Uterus (tissue), 4 donors: Measurements from ENCODE around the gene IL22. TPM values are rescaled to one million over a fixed set of nuclear protein-coding genes. Genes with fewer than 3 reads are reported as not detected.
A peak's percentile ranks its signal among the peaks of the same experiment; 100 is the strongest.

ENCODE experiments used
- DNase-seq, 2 donors: peaks; one replicate each; pipeline ENCODE4 v3.0.0-alpha.2; 2019 to 2020
- H3K27ac ChIP-seq, 2 donors: fragments of 200-600 bp; sonication (generic); 1 replicate in 1 of 2; 2 replicates in 1 of 2; pipeline ENCODE4 v1.5.1; 2016 to 2018
- H3K27me3 ChIP-seq, 2 donors: fragments of 200-600 bp; sonication (generic); one replicate each; pipeline ENCODE4 v1.5.1; 2018 to 2019; ENCODE audit warnings: control low read depth in 1 of 2
- H3K36me3 ChIP-seq, 2 donors: fragments of 200-600 bp; sonication (generic); one replicate each; pipeline ENCODE4 v1.5.1; 2019; ENCODE audit warnings: control low read depth in 1 of 2
- H3K4me1 ChIP-seq, 2 donors: fragments of 200-600 bp; sonication (generic); one replicate each; pipeline ENCODE4 v1.5.1; 2018 to 2019; ENCODE audit warnings: control low read depth in 1 of 2
- H3K4me3 ChIP-seq, 2 donors: fragments of 200-600 bp; sonication (generic); 1 replicate in 1 of 2; 2 replicates in 1 of 2; pipeline ENCODE4 v1.5.1; 2018 to 2019; ENCODE audit warnings: mild to moderate bottlenecking in 1 of 2
- H3K9me3 ChIP-seq, 2 donors: fragments of 200-600 bp; sonication (generic); one replicate each; pipeline ENCODE4 v1.5.1; 2019; ENCODE audit warnings: control low read depth in 1 of 2
- CTCF ChIP-seq, 4 experiments: fragments of 200-600 bp in 2 of 4; fragments of 450-650 bp in 2 of 4; sonication (generic) in 2 of 4; IDR thresholded peaks; one replicate each; pipeline ENCODE4 v1.5.1; 2016 to 2019; ENCODE audit warnings: antibody characterized with exemption in 4 of 4, mild to moderate bottlenecking in 2 of 4, moderate library complexity in 1 of 4
- POLR2A ChIP-seq, 2 donors: fragments of 450-650 bp; IDR thresholded peaks; one replicate each; pipeline ENCODE4 v1.6.1; 2016; ENCODE audit warnings: antibody characterized with exemption in 2 of 2, mild to moderate bottlenecking in 1 of 2, moderate library complexity in 1 of 2
- intact Hi-C: fragments of 100-400 bp; cut with DNase I; formaldehyde crosslinking; loops from one replicate; pipeline ENCODE4 v1.15.1; 2023; ENCODE audit warnings: low total_unique reads
- total RNA-seq, 4 donors: library from RNA; depleted of rRNA in 3 of 4; stranded (reverse); fragments of >200 nt in 3 of 4; gene quantifications; one replicate each; pipeline versions ENCODE4 v1.1.0 to v1.2.4, GENCODE V29; 2014 to 2023
- donor health status: DM: yes; HTN: yes; CAD: no.

The IL22 gene
- total RNA-seq, 4 donors from 2014 or later, result not detected

- no peaks in the 10 kb centered on the region for H3K4me1 ChIP-seq
- no peaks in the 10 kb centered on the region for H3K36me3 ChIP-seq
- no peak for TF ChIP-seq CTCF (IDR thresholded peaks at IDR 0.05)
- no peak for TF ChIP-seq POLR2A (IDR thresholded peaks at IDR 0.05)
- H3K9me3 ChIP-seq, result no peaks in the 10 kb centered on the region
- DNase-seq, result no peak
- H3K27me3 ChIP-seq, result no peaks in the 10 kb centered on the region
- intact Hi-C loops, result loop anchor here (10.0 kb wide), 1 partner anchor 89 kb away; no protein-coding TSS in a partner anchor
- H3K4me3 ChIP-seq, result no peak within 1 kb of the TSS
- H3K27ac ChIP-seq, result no peak within 1 kb of the TSS
Measured at GRCh38 chr12:68225576-68226476, 27.6 kb downstream of the IL22 start, which contains the start of gene IL26. IL26 (minus strand) TSS chr12:68225810; CDS start chr12:68225756, 54 bp downstream.

DNA sequence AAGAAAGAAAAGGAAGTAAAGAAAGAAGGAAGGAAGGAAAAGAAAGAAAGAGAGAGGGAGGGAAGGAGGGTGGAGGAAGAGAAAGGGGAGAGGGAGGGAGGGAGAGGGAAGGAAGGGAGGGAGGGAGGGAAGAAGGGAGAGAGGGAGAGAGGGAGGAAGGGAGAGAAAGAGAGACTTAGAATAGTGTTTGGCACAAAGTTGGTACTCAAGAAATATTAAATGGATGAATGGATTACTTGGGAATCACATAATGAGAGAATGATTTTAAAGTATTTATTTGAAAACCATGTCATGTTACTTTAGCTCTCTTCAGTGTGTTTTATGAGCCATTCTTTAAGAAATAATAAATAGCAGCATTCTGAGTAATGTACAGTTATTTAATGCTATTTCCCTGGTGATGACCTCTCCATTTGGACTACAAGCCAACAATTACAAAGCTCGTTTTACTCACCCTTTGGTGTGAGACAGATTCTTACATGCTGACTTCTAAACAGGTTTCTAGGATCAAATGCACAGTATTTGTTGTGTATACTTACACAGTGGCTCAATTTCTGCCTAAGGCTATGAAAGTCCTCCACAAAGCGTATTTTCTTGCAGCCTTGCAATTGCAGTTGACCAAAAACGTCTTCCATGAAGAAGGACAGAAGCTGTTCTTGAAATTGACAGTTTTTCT, 28.7 kb downstream of the IL22 start:
- H3K36me3 ChIP-seq, result no peaks in the 10 kb centered on the region
- no peak for DNase-seq
- H3K27ac ChIP-seq, result no peak overlapping the region
- intact Hi-C loops, result loop anchor here (10.0 kb wide), 1 partner anchor 90 kb away; no protein-coding TSS in a partner anchor
- H3K27me3 ChIP-seq, result no peaks in the 10 kb centered on the region
- H3K4me3 ChIP-seq, result no peak overlapping the region
- H3K4me1 ChIP-seq, result no peaks in the 10 kb centered on the region
- no peaks in the 10 kb centered on the region for H3K9me3 ChIP-seq
- TF ChIP-seq POLR2A (IDR thresholded peaks at IDR 0.05) (no peak), CTCF (IDR thresholded peaks at IDR 0.05) (no peak)

DNA sequence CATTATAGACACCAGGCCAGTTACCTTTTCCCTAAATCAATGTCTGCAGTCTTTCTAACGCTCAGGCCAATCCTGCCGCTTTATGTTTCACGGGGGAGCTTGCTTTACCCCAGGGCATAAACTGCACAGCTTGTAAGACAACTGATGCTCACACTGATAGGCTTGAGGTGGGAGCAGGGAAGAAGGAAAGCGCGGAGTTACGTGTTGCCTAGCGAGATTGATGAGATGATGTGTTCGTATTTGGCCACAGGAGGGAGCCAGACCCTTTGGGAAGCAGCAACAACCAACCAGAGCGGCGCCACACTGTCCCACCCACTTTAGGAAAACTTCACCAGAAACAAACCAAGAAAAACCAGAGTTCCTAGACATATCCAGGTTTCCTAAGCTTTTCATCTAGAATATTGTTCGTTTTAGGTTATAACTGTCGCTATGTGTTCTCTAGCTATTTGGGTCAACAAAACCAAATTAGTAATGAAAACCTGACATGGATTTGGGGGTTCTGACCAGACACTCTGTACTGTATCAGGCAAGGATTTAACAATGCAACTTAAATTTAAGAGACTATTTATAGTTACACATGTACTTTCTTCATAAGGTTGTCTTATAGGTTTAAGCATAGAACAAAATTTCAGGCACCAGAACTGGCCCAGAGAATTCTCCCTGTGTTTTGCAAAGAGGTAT, 30.2 kb downstream of the IL22 start:
- Histone ChIP-seq H3K4me1 (no peaks in the 10 kb centered on the region), H3K36me3 (no peaks in the 10 kb centered on the region), H3K27me3 (peaks cover 0 to 5% of the 10 kb centered on the region in 2 donors), H3K27ac (peak overlapping the region; percentile 49 to 68), H3K4me3 (no peak overlapping the region), H3K9me3 (no peaks in the 10 kb centered on the region)
- intact Hi-C loops, result loop anchor here (10.0 kb wide), 1 partner anchor 92 kb away; no protein-coding TSS in a partner anchor
- TF ChIP-seq POLR2A (IDR thresholded peaks at IDR 0.05) (no peak), CTCF (IDR thresholded peaks at IDR 0.05) (peak; percentile 79 to 86 (median 85))
- peak; percentile 80 to 90 for DNase-seq

- intact Hi-C loops, result loop anchor here (10.0 kb wide), 1 partner anchor 92 kb away; no protein-coding TSS in a partner anchor
- Histone ChIP-seq H3K36me3 (no peaks in the 10 kb centered on the region), H3K4me3 (no peak overlapping the region), H3K27me3 (peaks cover 0 to 9% of the 10 kb centered on the region in 2 donors), H3K4me1 (no peaks in the 10 kb centered on the region), H3K9me3 (no peaks in the 10 kb centered on the region), H3K27ac (no peak overlapping the region)
- no peak for DNase-seq
- TF ChIP-seq CTCF (IDR thresholded peaks at IDR 0.05), result no peak
- no peak for TF ChIP-seq POLR2A (IDR thresholded peaks at IDR 0.05)
Measured at GRCh38 chr12:68222326-68222725, 31.1 kb downstream of the IL22 start.
